ENCODE data around the gene DNHD1. TPM values are rescaled to one million over a fixed set of nuclear protein-coding genes. Genes with fewer than 3 reads are reported as not detected.
A peak's percentile ranks its signal among the peaks of the same experiment; 100 is the strongest.

Gene DNHD1
- total RNA-seq, 4 donors from 2014 or later: 5.9 to 13.6 (median 8.4) TPM

- intact Hi-C loops (cut with DNase I; ENCODE audit: low total_unique reads): no loop called here
- WGBS, 2 donors: 94 to 95% methylated on average over 23 to 26 of the region's 26 CpGs
- TF ChIP-seq CTCF (IDR thresholded peaks at IDR 0.05): no peak
- no peak overlapping the region for H3K4me3 ChIP-seq (ENCODE audit: low read depth, poor library complexity, severe bottlenecking)
- no peak for DNase-seq (ENCODE audit: low spot score in 2 of 2)
These were observed 39.3 kb upstream of the DNHD1 start for GRCh38 chr11:6457581-6458320.

DNA sequence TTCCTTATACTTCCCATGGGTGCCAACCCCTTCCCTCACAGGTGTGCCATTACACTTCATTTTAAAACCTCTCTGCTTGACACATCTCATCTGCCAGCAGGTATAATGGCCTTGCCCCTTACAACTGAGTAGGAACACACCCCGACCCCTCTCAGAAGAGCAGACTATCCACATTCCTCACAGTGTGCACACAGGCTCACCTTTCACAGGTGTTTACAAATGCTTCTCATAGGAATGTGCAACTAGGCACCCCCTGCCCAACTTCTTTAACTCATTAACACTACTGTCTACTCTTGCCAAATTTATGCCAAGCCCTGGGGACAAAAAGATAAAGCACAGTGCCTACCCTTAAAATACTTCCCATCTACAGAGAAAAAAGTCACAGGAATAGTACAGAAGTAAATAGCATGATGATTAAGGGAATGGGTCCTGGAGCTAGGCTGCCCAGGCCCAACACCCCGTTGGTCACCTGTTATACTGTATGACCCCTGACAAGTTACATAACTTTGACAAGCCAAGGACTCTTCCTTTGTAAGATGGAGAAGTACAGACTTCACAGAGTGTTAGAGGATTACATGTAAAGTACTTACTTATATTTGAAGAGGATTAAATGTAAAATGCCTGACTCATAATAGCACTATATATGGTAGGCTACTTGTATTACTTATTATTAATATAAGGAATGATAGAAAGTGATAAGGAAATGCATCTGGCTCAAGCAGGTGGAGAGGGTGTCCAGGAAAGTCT, 38.6 kb upstream of the DNHD1 start:
- DNase-seq (ENCODE audit: low spot score in 2 of 2): no peak
- no peak for TF ChIP-seq CTCF (IDR thresholded peaks at IDR 0.05)
- no peak for TF ChIP-seq POLR2A (IDR thresholded peaks at IDR 0.05)
- H3K4me3 ChIP-seq (ENCODE audit: low read depth, poor library complexity, severe bottlenecking): no peak overlapping the region
- intact Hi-C loops (cut with DNase I; ENCODE audit: low total_unique reads): no loop called here
- 69 to 85% methylated on average over 2 of the region's 2 CpGs for WGBS, 2 donors

- DNase-seq (ENCODE audit: low spot score in 2 of 2): no peak
- H3K4me3 ChIP-seq (ENCODE audit: low read depth, poor library complexity, severe bottlenecking): no peak overlapping the region
- intact Hi-C loops (cut with DNase I; ENCODE audit: low total_unique reads): no loop called here
- no peak for TF ChIP-seq POLR2A (IDR thresholded peaks at IDR 0.05)
- TF ChIP-seq CTCF (IDR thresholded peaks at IDR 0.05): no peak
- 79 to 87% methylated on average over 1 of the region's 1 CpG for WGBS, 2 donors
These were observed 38.0 kb upstream of the DNHD1 start for GRCh38 chr11:6459099-6459450.

- DNase-seq (ENCODE audit: low spot score in 2 of 2): peak; percentile 86 to 97
- TF ChIP-seq POLR2A (IDR thresholded peaks at IDR 0.05): no peak
- TF ChIP-seq CTCF (IDR thresholded peaks at IDR 0.05): no peak
- 24 to 36% methylated on average over 6 of the region's 6 CpGs for WGBS, 2 donors
- intact Hi-C loops (cut with DNase I; ENCODE audit: low total_unique reads): no loop called here
- no peak overlapping the region for H3K4me3 ChIP-seq (ENCODE audit: low read depth, poor library complexity, severe bottlenecking)
These were observed 28.2 kb upstream of the DNHD1 start for GRCh38 chr11:6468712-6469495.

GRCh38 chr11:6469599-6469998, 27.5 kb upstream of the DNHD1 start:
- no peak for DNase-seq (ENCODE audit: low spot score in 2 of 2)
- H3K4me3 ChIP-seq (ENCODE audit: low read depth, poor library complexity, severe bottlenecking): no peak overlapping the region
- TF ChIP-seq CTCF (IDR thresholded peaks at IDR 0.05): no peak
- TF ChIP-seq POLR2A (IDR thresholded peaks at IDR 0.05): no peak
- intact Hi-C loops (cut with DNase I; ENCODE audit: low total_unique reads): no loop called here
- 94 to 96% methylated on average over 1 of the region's 1 CpG for WGBS, 2 donors
